Mesenchymal stem cell (in vitro differentiated cells and primary cell): Measurements from ENCODE around the gene RRAS2. TPM values are rescaled to one million over a fixed set of nuclear protein-coding genes. Genes with fewer than 3 reads are reported as not detected.
"Not testable (repeated sequence)": the region's sequence is repeated elsewhere in the genome, so short reads cannot be mapped to it uniquely, and the experiment has no call there.

Experiments used
- DNase-seq: peaks from one replicate; pipeline ENCODE4 v3.0.0-alpha.2; 2013
- H2AFZ ChIP-seq: one replicate; pipeline ENCODE4 v1.6.1; 2013; ENCODE audit warnings: low read depth, mild to moderate bottlenecking, control low read depth, inconsistent platforms, low read length, moderate library complexity
- H2AK5ac ChIP-seq: 2 replicates; pipeline ENCODE4 v1.6.1; 2013; ENCODE audit warnings: low read length, moderate library complexity, mild to moderate bottlenecking, inconsistent platforms; ENCODE audit not compliant: severe bottlenecking
- H2BK120ac ChIP-seq: one replicate; pipeline ENCODE4 v1.6.1; 2013; ENCODE audit warnings: low read depth, mild to moderate bottlenecking, inconsistent platforms, low read length, moderate library complexity
- H2BK12ac ChIP-seq, 2 experiments: one replicate each; pipeline ENCODE4 v1.6.1; 2013; ENCODE audit warnings: inconsistent platforms in 2 of 2, low read length in 2 of 2, mild to moderate bottlenecking in 2 of 2, moderate library complexity in 2 of 2, control low read depth in 1 of 2
- H2BK15ac ChIP-seq: one replicate; pipeline ENCODE4 v1.6.1; 2013; ENCODE audit warnings: mild to moderate bottlenecking, low read depth, inconsistent platforms; ENCODE audit not compliant: poor library complexity, severe bottlenecking
- H2BK5ac ChIP-seq: 2 replicates; pipeline ENCODE4 v1.6.1; 2013; ENCODE audit warnings: low read depth, mild to moderate bottlenecking, low read length, control low read depth, inconsistent platforms; ENCODE audit not compliant: poor library complexity, severe bottlenecking
- H3K14ac ChIP-seq, 2 experiments: one replicate each; pipeline ENCODE4 v1.6.1; 2013; ENCODE audit warnings: inconsistent platforms in 2 of 2, low read length in 2 of 2, control low read depth in 1 of 2, mild to moderate bottlenecking in 1 of 2, moderate library complexity in 1 of 2
- H3K18ac ChIP-seq, 2 experiments: one replicate each; pipeline ENCODE4 v1.6.1; 2013; ENCODE audit warnings: inconsistent platforms in 2 of 2, low read length in 2 of 2, control low read depth in 1 of 2, low read depth in 1 of 2, mild to moderate bottlenecking in 1 of 2
- H3K23ac ChIP-seq, 2 experiments: one replicate each; pipeline ENCODE4 v1.6.1; 2013; ENCODE audit warnings: inconsistent platforms in 2 of 2, low read length in 2 of 2, mild to moderate bottlenecking in 2 of 2, moderate library complexity in 2 of 2, control low read depth in 1 of 2
- H3K27ac ChIP-seq: 2 replicates; pipeline ENCODE4 v1.5.1; 2013; ENCODE audit warnings: mild to moderate bottlenecking, moderate library complexity, low read length, control low read depth, inconsistent platforms; ENCODE audit not compliant: poor library complexity, severe bottlenecking
- H3K27me3 ChIP-seq, 2 experiments: 2 replicates each; pipeline versions ENCODE4 v1.6.1 to v1.7.0; 2013; ENCODE audit warnings: low read length in 2 of 2, mild to moderate bottlenecking in 2 of 2, moderate library complexity in 2 of 2, control low read depth in 1 of 2, inconsistent platforms in 1 of 2; ENCODE audit not compliant: control insufficient read depth in 1 of 2, insufficient read depth in 1 of 2
- H3K36me3 ChIP-seq, 2 experiments: 2 replicates each; pipeline versions ENCODE4 v1.6.1 to v1.7.0; 2013; ENCODE audit warnings: low read length in 2 of 2, control low read depth in 1 of 2, inconsistent platforms in 1 of 2, low read depth in 1 of 2, mild to moderate bottlenecking in 1 of 2; ENCODE audit not compliant: insufficient read depth in 2 of 2, control insufficient read depth in 1 of 2
- H3K4ac ChIP-seq, 2 experiments: one replicate each; pipeline ENCODE4 v1.6.1; 2013; ENCODE audit warnings: inconsistent platforms in 2 of 2, low read length in 2 of 2, mild to moderate bottlenecking in 2 of 2, moderate library complexity in 2 of 2, control low read depth in 1 of 2, low read depth in 1 of 2
- H3K4me1 ChIP-seq: 2 replicates; pipeline ENCODE4 v1.6.1; 2013; ENCODE audit warnings: low read depth, low read length, control low read depth; ENCODE audit not compliant: control insufficient read depth, insufficient read depth
- H3K4me2 ChIP-seq: 2 replicates; pipeline ENCODE4 v1.6.1; 2013; ENCODE audit warnings: low read length, mild to moderate bottlenecking, inconsistent platforms; ENCODE audit not compliant: poor library complexity, severe bottlenecking
- H3K4me3 ChIP-seq, 2 experiments: 2 replicates each; pipeline versions ENCODE4 v1.5.1 to v1.7.0; 2013; ENCODE audit warnings: low read length in 2 of 2, mild to moderate bottlenecking in 2 of 2, control low read depth in 1 of 2, low read depth in 1 of 2; ENCODE audit not compliant: insufficient read depth in 1 of 2
- H3K79me1 ChIP-seq: replicated peaks from 2 replicates; pipeline ENCODE4 v1.6.1; 2013; ENCODE audit warnings: mild to moderate bottlenecking, control low read depth, low read length, inconsistent platforms; ENCODE audit not compliant: poor library complexity, severe bottlenecking
- H3K9ac ChIP-seq: 2 replicates; pipeline ENCODE4 v1.7.0; 2013; ENCODE audit warnings: mild to moderate bottlenecking, low read length, moderate library complexity
- H3K9me3 ChIP-seq: 2 replicates; pipeline ENCODE4 v1.7.0; 2013; ENCODE audit warnings: mild to moderate bottlenecking, low read length; ENCODE audit not compliant: control insufficient read depth
- H4K8ac ChIP-seq: one replicate; pipeline ENCODE4 v1.6.1; 2013; ENCODE audit warnings: inconsistent platforms, mild to moderate bottlenecking, low read length, moderate library complexity
- H4K91ac ChIP-seq: one replicate; pipeline ENCODE4 v1.6.1; 2013; ENCODE audit warnings: mild to moderate bottlenecking, low read length, inconsistent platforms
- WGBS: methylation state at CpG from one replicate; pipeline ENCODE4 v1.1.7; 2013; ENCODE audit warnings: mixed read lengths; 5-methylcytosine and 5-hydroxymethylcytosine counted together
- polyA plus RNA-seq, 2 experiments: library from polyadenylated mRNA; stranded (reverse); fragments of 200-250 nt; gene quantifications; one replicate each; pipeline ENCODE4 v1.2.3, GENCODE V29; 2013

Gene RRAS2
- polyA plus RNA-seq (2013, experiment 1 of 2) = 60.2 TPM
- 61.9 TPM for polyA plus RNA-seq (2013, experiment 2 of 2)

- H3K14ac ChIP-seq = peak within 1 kb of the TSS in 1 of 2 experiments; percentile 88
- peaks cover 3% of the 10 kb centered on the region for H3K79me1 ChIP-seq
- H3K9ac ChIP-seq = peak within 1 kb of the TSS; percentile 96
- H3K4me1 ChIP-seq = no peaks in the 10 kb centered on the region
- H3K36me3 ChIP-seq = no peaks in the 10 kb centered on the region
- H3K27ac ChIP-seq = peak within 1 kb of the TSS; percentile 68
- DNase-seq = peak; percentile 82
- H2AK5ac ChIP-seq = no peak within 1 kb of the TSS
- H3K27me3 ChIP-seq = no peaks in the 10 kb centered on the region
- H3K4me3 ChIP-seq = peak within 1 kb of the TSS; percentile 93 to 99
- peak within 1 kb of the TSS; percentile 15 to 98 for H3K23ac ChIP-seq
- H2BK15ac ChIP-seq = peak within 1 kb of the TSS; percentile 70
- peak within 1 kb of the TSS; percentile 96 for H2BK5ac ChIP-seq
- H2BK120ac ChIP-seq = peak within 1 kb of the TSS; percentile 79
- H3K4me2 ChIP-seq = peak within 1 kb of the TSS; percentile 86
- peak within 1 kb of the TSS; percentile 40 to 91 for H3K4ac ChIP-seq
- H2AFZ ChIP-seq = peak within 1 kb of the TSS; percentile 91
- H2BK12ac ChIP-seq = peak within 1 kb of the TSS in 1 of 2 experiments; percentile 78
- H3K18ac ChIP-seq = peak within 1 kb of the TSS; percentile 96 to 98
- peak within 1 kb of the TSS; percentile 67 for H4K91ac ChIP-seq
- H4K8ac ChIP-seq = peak within 1 kb of the TSS; percentile 84
- H3K9me3 ChIP-seq = no peaks in the 10 kb centered on the region
- 1% methylated on average over 62 of the region's 78 CpGs for WGBS
Measured at GRCh38 chr11:14358729-14359439, at the start of gene RRAS2. Gene RRAS2 (minus strand): TSS chr11:14359183. CDS start chr11:14358870, 313 bp downstream.

DNA sequence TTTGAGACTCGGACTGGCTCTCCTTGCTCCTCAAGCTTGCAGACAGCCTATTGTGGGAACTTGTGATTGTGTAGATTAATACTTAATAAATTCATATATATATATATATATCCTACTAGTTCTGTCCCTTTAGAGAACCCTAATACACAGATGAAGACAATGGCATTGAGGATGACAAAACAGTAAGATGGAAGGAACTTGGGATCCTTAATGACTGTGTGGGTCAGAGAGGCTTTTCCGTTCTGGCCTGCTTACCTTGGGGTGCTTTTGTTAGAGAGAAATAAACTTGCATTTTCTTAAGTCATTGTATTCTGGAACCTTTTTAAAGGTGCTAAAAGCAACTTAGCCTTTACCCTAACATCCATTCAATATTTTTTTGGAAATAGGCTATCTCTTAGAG is 49.6 kb upstream of the RRAS2 start:
- Histone ChIP-seq H3K4me3 (no peak overlapping the region), H2AFZ (no peak overlapping the region), H2AK5ac (no peak overlapping the region), H4K91ac (no peak overlapping the region), H2BK120ac (no peak overlapping the region), H3K36me3 (no peaks in the 10 kb centered on the region), H3K79me1 (no peaks in the 10 kb centered on the region), H3K14ac (no peak overlapping the region), H2BK12ac (no peak overlapping the region), H3K4me1 (peaks cover 9% of the 10 kb centered on the region), H3K4ac (no peak overlapping the region), H3K23ac (no peak overlapping the region), H4K8ac (no peak overlapping the region), H3K9ac (no peak overlapping the region), H3K27me3 (no peaks in the 10 kb centered on the region), H3K18ac (no peak overlapping the region), H2BK15ac (no peak overlapping the region), H2BK5ac (no peak overlapping the region), H3K9me3 (no peaks in the 10 kb centered on the region), H3K27ac (no peak overlapping the region), H3K4me2 (no peak overlapping the region)
- no peak for DNase-seq
- WGBS = 67% methylated on average over 1 of the region's 2 CpGs

- H3K9me3 ChIP-seq, H3K4me1 ChIP-seq, H3K14ac ChIP-seq, H2BK15ac ChIP-seq, H2BK5ac ChIP-seq, H3K23ac ChIP-seq, H3K79me1 ChIP-seq, H3K4me2 ChIP-seq, H2AFZ ChIP-seq, H3K4ac ChIP-seq, H3K4me3 ChIP-seq, H4K91ac ChIP-seq, H2BK120ac ChIP-seq, H3K36me3 ChIP-seq, H3K9ac ChIP-seq, H3K18ac ChIP-seq, H2BK12ac ChIP-seq, H2AK5ac ChIP-seq, H4K8ac ChIP-seq, H3K27ac ChIP-seq, H3K27me3 ChIP-seq: not testable (repeated sequence)
- no CpG with 5 or more reads among the region's 2 CpGs for WGBS
- DNase-seq = peak; percentile 60
Measured at GRCh38 chr11:14406116-14406515, 47.1 kb upstream of the RRAS2 start.

- H2AFZ ChIP-seq, H2BK12ac ChIP-seq, H3K9ac ChIP-seq, H3K4ac ChIP-seq, H3K27ac ChIP-seq, H2AK5ac ChIP-seq, H3K23ac ChIP-seq, H3K9me3 ChIP-seq, H3K18ac ChIP-seq, H3K4me3 ChIP-seq, DNase-seq, H3K4me1 ChIP-seq, H3K4me2 ChIP-seq, H4K8ac ChIP-seq, H3K14ac ChIP-seq, H3K27me3 ChIP-seq, H2BK5ac ChIP-seq, H2BK15ac ChIP-seq, H2BK120ac ChIP-seq, H3K36me3 ChIP-seq, H4K91ac ChIP-seq, H3K79me1 ChIP-seq: not testable (repeated sequence)
- WGBS = 100% methylated on average over 5 of the region's 6 CpGs
Measured at GRCh38 chr11:14403528-14403927, 44.5 kb upstream of the RRAS2 start.
